IMR-90 (cell line): Measurements from ENCODE around the gene KCNK3.

Experiments used
- CEBPB ChIP-seq: IDR thresholded peaks from 2 replicates; pipeline ENCODE4 v1.6.1; 2012; ENCODE audit warnings: low read depth, low read length, improper control_type of control experiment
- CHD1 ChIP-seq: IDR thresholded peaks from 2 replicates; pipeline ENCODE4 v1.6.1; 2012; ENCODE audit warnings: low read depth, low read length, improper control_type of control experiment
- FOS ChIP-seq: fragments of 150-350 bp; IDR thresholded peaks from 2 replicates; pipeline ENCODE4 v1.6.1; 2016; ENCODE audit warnings: low read depth, low read length
- MAFK ChIP-seq: IDR thresholded peaks from 2 replicates; pipeline ENCODE4 v1.6.1; 2012; ENCODE audit warnings: low read depth, low read length, improper control_type of control experiment
- MAZ ChIP-seq: IDR thresholded peaks from 2 replicates; pipeline ENCODE4 v1.6.1; 2012; ENCODE audit warnings: low read depth, mild to moderate bottlenecking, low read length, improper control_type of control experiment, moderate library complexity, borderline replicate concordance
- RAD21 ChIP-seq: IDR thresholded peaks from 2 replicates; pipeline ENCODE4 v1.6.1; 2012; ENCODE audit warnings: low read length, improper control_type of control experiment
- TF ChIP-seq, protein P1 (sequence below): conservative IDR thresholded peaks from 2 replicates; pipeline ENCODE4 v1.5.1; 2012; ENCODE audit warnings: mild to moderate bottlenecking, low read depth, low read length, improper control_type of control experiment

GRCh38 chr2:26671691-26672090 is 20.8 kb upstream of the KCNK3 start:
- no peak for TF ChIP-seq RAD21
- TF ChIP-seq FOS: no peak
- TF ChIP-seq, protein P1, sequence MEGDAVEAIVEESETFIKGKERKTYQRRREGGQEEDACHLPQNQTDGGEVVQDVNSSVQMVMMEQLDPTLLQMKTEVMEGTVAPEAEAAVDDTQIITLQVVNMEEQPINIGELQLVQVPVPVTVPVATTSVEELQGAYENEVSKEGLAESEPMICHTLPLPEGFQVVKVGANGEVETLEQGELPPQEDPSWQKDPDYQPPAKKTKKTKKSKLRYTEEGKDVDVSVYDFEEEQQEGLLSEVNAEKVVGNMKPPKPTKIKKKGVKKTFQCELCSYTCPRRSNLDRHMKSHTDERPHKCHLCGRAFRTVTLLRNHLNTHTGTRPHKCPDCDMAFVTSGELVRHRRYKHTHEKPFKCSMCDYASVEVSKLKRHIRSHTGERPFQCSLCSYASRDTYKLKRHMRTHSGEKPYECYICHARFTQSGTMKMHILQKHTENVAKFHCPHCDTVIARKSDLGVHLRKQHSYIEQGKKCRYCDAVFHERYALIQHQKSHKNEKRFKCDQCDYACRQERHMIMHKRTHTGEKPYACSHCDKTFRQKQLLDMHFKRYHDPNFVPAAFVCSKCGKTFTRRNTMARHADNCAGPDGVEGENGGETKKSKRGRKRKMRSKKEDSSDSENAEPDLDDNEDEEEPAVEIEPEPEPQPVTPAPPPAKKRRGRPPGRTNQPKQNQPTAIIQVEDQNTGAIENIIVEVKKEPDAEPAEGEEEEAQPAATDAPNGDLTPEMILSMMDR: no peak
- no peak for TF ChIP-seq CEBPB
- TF ChIP-seq MAZ: no peak
- no peak for TF ChIP-seq MAFK
- TF ChIP-seq CHD1: no peak
